Neural progenitor cell (in vitro differentiated cells): Measurements from ENCODE around the gene NRSN2.

Experiments
- EZH2 ChIP-seq: fragments of 200-600 bp; sonication (generic); IDR thresholded peaks from 2 replicates; pipeline ENCODE4 v1.6.1; 2017; ENCODE audit warnings: antibody characterized with exemption, mild to moderate bottlenecking, moderate library complexity
- TF ChIP-seq, protein P1 (sequence below): fragments of 200-600 bp; sonication (generic); IDR thresholded peaks from 2 replicates; pipeline ENCODE4 v1.5.1; 2017; ENCODE audit warnings: antibody characterized with exemption, mild to moderate bottlenecking

- TF ChIP-seq, protein P1, sequence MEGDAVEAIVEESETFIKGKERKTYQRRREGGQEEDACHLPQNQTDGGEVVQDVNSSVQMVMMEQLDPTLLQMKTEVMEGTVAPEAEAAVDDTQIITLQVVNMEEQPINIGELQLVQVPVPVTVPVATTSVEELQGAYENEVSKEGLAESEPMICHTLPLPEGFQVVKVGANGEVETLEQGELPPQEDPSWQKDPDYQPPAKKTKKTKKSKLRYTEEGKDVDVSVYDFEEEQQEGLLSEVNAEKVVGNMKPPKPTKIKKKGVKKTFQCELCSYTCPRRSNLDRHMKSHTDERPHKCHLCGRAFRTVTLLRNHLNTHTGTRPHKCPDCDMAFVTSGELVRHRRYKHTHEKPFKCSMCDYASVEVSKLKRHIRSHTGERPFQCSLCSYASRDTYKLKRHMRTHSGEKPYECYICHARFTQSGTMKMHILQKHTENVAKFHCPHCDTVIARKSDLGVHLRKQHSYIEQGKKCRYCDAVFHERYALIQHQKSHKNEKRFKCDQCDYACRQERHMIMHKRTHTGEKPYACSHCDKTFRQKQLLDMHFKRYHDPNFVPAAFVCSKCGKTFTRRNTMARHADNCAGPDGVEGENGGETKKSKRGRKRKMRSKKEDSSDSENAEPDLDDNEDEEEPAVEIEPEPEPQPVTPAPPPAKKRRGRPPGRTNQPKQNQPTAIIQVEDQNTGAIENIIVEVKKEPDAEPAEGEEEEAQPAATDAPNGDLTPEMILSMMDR = no peak
- no peak for TF ChIP-seq EZH2
Observed at GRCh38 chr20:343107-343506, 3.8 kb upstream of the NRSN2 start.
